K562 (cell line): ENCODE measurements around the gene EML1. TPM values are rescaled to one million over a fixed set of nuclear protein-coding genes. Genes with fewer than 3 reads are reported as not detected.

Source experiments
- ATAC-seq: fragments of 200-7000 bp; cut with Tn5 transposase; 3 replicates; pipeline ENCODE4 v1.9.1; 2020; ENCODE audit warnings: moderate library complexity
- BruUV-seq: library from RNA; stranded (reverse); fragments of 400-500 nt; replicated peaks from 2 replicates; lab custom pipeline; 2021; lab: Mats Ljungman, UMichigan
- CTCF ChIA-PET: fragments of 300-600 bp; formaldehyde crosslinking; extraction: SDS; loops from one replicate; lab custom pipeline; 2021; ENCODE audit warnings: low intra/inter-chr PET ratio; lab: Yijun Ruan, JAX
- POLR2A ChIA-PET: fragments of 300-600, 350-650 bp; sonication (Branson Sonifier 250); formaldehyde crosslinking; extraction: SDS; loops from one replicate; lab custom pipeline; 2021; ENCODE audit warnings: antibody characterized with exemption, inconsistent platforms; lab: Yijun Ruan, JAX
- DNase-seq, 4 experiments: peaks; one replicate each; pipeline versions ENCODE4 v3.0.0 to v3.0.0-alpha.2; 2011 to 2018; ENCODE audit warnings: low spot score in 3 of 4, mixed read lengths in 3 of 4; ENCODE audit errors: extremely low read depth in 1 of 4
- FAIRE-seq: peaks from 2 replicates; lab custom pipeline; 2011; peaks lifted over from hg19 to GRCh38; lab: Jason Lieb, UNC
- H2AFZ ChIP-seq: 2 replicates; pipeline ENCODE4 v1.6.0; 2011; ENCODE audit warnings: low read depth, low read length, control low read depth, inconsistent platforms
- H3K27ac ChIP-seq: fragments of 200-600 bp; 3 replicates; pipeline ENCODE4 v1.8.0; 2011; ENCODE audit warnings: low read depth, mild to moderate bottlenecking, control low read depth, inconsistent platforms, low read length, moderate library complexity, mixed read lengths; ENCODE audit errors: extremely low read depth
- H3K27me3 ChIP-seq, 2 experiments: fragments of 300-600 bp in 1 of 2; 2 replicates in 1 of 2; 3 replicates in 1 of 2; pipeline versions ENCODE4 v1.6.0 to v1.8.0; 2011; ENCODE audit warnings: inconsistent platforms in 2 of 2, low read length in 2 of 2, mild to moderate bottlenecking in 1 of 2, mixed read lengths in 1 of 2, moderate library complexity in 1 of 2; ENCODE audit not compliant: control insufficient read depth in 2 of 2, insufficient read depth in 2 of 2
- H3K36me3 ChIP-seq: fragments of 300-600 bp; 3 replicates; pipeline ENCODE4 v1.8.0; 2011; ENCODE audit warnings: mild to moderate bottlenecking, low read length, inconsistent platforms; ENCODE audit not compliant: control insufficient read depth, insufficient read depth
- H3K4me1 ChIP-seq, 2 experiments: fragments of 200-600 bp in 1 of 2; replicated peaks in 1 of 2; 2 replicates in 1 of 2; 3 replicates in 1 of 2; pipeline versions ENCODE4 v1.5.1 to v1.8.0; 2011; ENCODE audit warnings: inconsistent platforms in 2 of 2, low read length in 2 of 2, mild to moderate bottlenecking in 1 of 2, mixed read lengths in 1 of 2, moderate library complexity in 1 of 2; ENCODE audit not compliant: control insufficient read depth in 2 of 2, insufficient read depth in 2 of 2
- H3K4me2 ChIP-seq: 2 replicates; pipeline ENCODE4 v1.6.1; 2011; ENCODE audit warnings: low read length, control low read depth, inconsistent platforms, mixed read lengths; ENCODE audit not compliant: insufficient read depth
- H3K4me3 ChIP-seq: fragments of 200-600 bp; sonication (generic), shearing (Covaris generic); 2 replicates; pipeline ENCODE4 v1.5.1; 2016; ENCODE audit warnings: control low read depth, inconsistent platforms
- H3K79me2 ChIP-seq: fragments of 200-600 bp; 3 replicates; pipeline ENCODE4 v1.8.0; 2011; ENCODE audit warnings: low read length, inconsistent platforms; ENCODE audit not compliant: control insufficient read depth, insufficient read depth
- H3K9ac ChIP-seq, 2 experiments: 2 replicates each; pipeline versions ENCODE4 v1.6.0 to v1.6.1; 2011; ENCODE audit warnings: low read depth in 2 of 2, low read length in 2 of 2, control low read depth in 1 of 2, inconsistent platforms in 1 of 2, mild to moderate bottlenecking in 1 of 2, mixed read lengths in 1 of 2; ENCODE audit not compliant: insufficient read depth in 1 of 2
- H3K9me1 ChIP-seq: one replicate; pipeline ENCODE4 v1.6.0; 2011; ENCODE audit warnings: inconsistent platforms, mild to moderate bottlenecking, low read length, moderate library complexity; ENCODE audit not compliant: control insufficient read depth, insufficient read depth
- H3K9me3 ChIP-seq: replicated peaks from 2 replicates; pipeline ENCODE4 v1.5.1; 2011; ENCODE audit warnings: low read depth, low read length, inconsistent platforms; ENCODE audit not compliant: control insufficient read depth, insufficient read depth
- H4K20me1 ChIP-seq: replicated peaks from 2 replicates; pipeline ENCODE4 v1.6.1; 2011; ENCODE audit warnings: low read length, inconsistent platforms, mixed read lengths; ENCODE audit not compliant: control insufficient read depth, insufficient read depth
- CBX3 ChIP-seq, 2 experiments: IDR thresholded peaks; 1 replicate in 1 of 2; 2 replicates in 1 of 2; pipeline ENCODE4 v1.6.1; 2012; ENCODE audit warnings: inconsistent platforms in 2 of 2, low read length in 2 of 2, borderline replicate concordance in 1 of 2, control low read depth in 1 of 2
- CEBPG ChIP-seq, 3 experiments: fragments of 200-800 bp in 1 of 3; sonication (Bioruptor generic) in 1 of 3; sonication (generic) in 1 of 3; formaldehyde crosslinking in 1 of 3; IDR thresholded peaks in 2 of 3; conservative IDR thresholded peaks in 1 of 3; 2 replicates each; pipeline versions ENCODE4 v1.6.1 to v1.8.0; 2016 to 2022; ENCODE audit warnings: missing compliant biosample characterization in 2 of 3, missing genetic modification characterization in 2 of 3, mild to moderate bottlenecking in 1 of 3, missing genetic modification reagents in 1 of 3
- CREBBP ChIP-seq: IDR thresholded peaks from one replicate; pipeline ENCODE4 v1.6.1; 2012; ENCODE audit warnings: low read depth, mild to moderate bottlenecking, control low read depth, inconsistent platforms, low read length
- DDX20 ChIP-seq: fragments of 450-650 bp; IDR thresholded peaks from 2 replicates; pipeline ENCODE4 v1.6.1; 2016; ENCODE audit warnings: missing genetic modification characterization, low read depth, mild to moderate bottlenecking, missing compliant biosample characterization, moderate library complexity
- STAT5B ChIP-seq: fragments of 250-450 bp; sonication (Bioruptor Pico); IDR thresholded peaks from 2 replicates; pipeline ENCODE4 v1.8.0; 2021; ENCODE audit warnings: mild to moderate bottlenecking, inconsistent platforms
- SUPT5H ChIP-seq: fragments of 450-650 bp; IDR thresholded peaks from 2 replicates; pipeline ENCODE4 v1.6.1; 2016
- ZNF133 ChIP-seq: fragments of 250-450 bp; sonication (Bioruptor Pico); IDR thresholded peaks from 2 replicates; pipeline ENCODE4 v1.4.0; 2020; ENCODE audit warnings: mild to moderate bottlenecking
- ZNF217 ChIP-seq: sonication (generic); formaldehyde crosslinking; IDR thresholded peaks from 2 replicates; pipeline ENCODE4 v1.8.0; 2022; ENCODE audit warnings: mild to moderate bottlenecking, missing genetic modification reagents
- ZNF785 ChIP-seq: fragments of 250-450 bp; sonication (Bioruptor Pico); IDR thresholded peaks from 2 replicates; pipeline ENCODE4 v1.4.0; 2020; ENCODE audit warnings: mild to moderate bottlenecking
- WGBS: fragments of 100-300 bp; shearing (Covaris generic); methylation state at CpG from one replicate; pipeline ENCODE4 v1.1.6; 2016; ENCODE audit warnings: low coverage, mixed read lengths; ENCODE audit not compliant: insufficient coverage; ENCODE audit errors: missing lambda C conversion rate; 5-methylcytosine and 5-hydroxymethylcytosine counted together
- in situ Hi-C: fragments of 300-500 bp; cut with MboI; formaldehyde crosslinking; loops from 4 replicates; pipeline ENCODE4 v1.15.0; 2018; ENCODE audit warnings: inconsistent platforms, mixed read lengths
- intact Hi-C: fragments of 100-400 bp; cut with micrococcal nuclease; formaldehyde crosslinking; loops from 2 replicates; pipeline ENCODE4 v1.14.2; 2022
- polyA plus RNA-seq, 8 experiments: library from polyadenylated mRNA; depleted of rRNA in 4 of 8; stranded (reverse) in 5 of 8; unstranded in 3 of 8; fragments of >200 nt; fragmentation: Nextera tagmentation in 2 of 8; fragmentation: Illumina TruSeq in 1 of 8; extraction: Ambion mirVana in 2 of 8; extraction: Trizol in 1 of 8; gene quantifications; 2 replicates each; pipeline versions ENCODE4 v1.2.1 to v1.2.3, GENCODE V29; 2011 to 2014; ENCODE audit warnings: inconsistent platforms in 1 of 8, missing spikeins in 1 of 8
- total RNA-seq, 7 experiments: library from RNA; depleted of rRNA in 6 of 7; stranded (reverse); fragments of >200 nt in 6 of 7; fragmentation: Illumina TruSeq in 2 of 7; extraction: Trizol in 2 of 7; gene quantifications; 2 replicates each; pipeline versions ENCODE4 v1.2.1 to v1.2.3, GENCODE V29; 2011 to 2021; ENCODE audit warnings: low replicate concordance in 1 of 7
- TF ChIP-seq, protein P1 (sequence below): fragments of 250-450 bp; sonication (Bioruptor Pico); IDR thresholded peaks from 2 replicates; pipeline ENCODE4 v1.4.0; 2020

The EML1 gene
- total and polyA plus RNA-seq, 9 of the 15 experiments (the other 6 are each of a cell fraction or from before 2014, with no cell fraction given), result 0.01 to 0.35 (median 0.07) TPM; not detected in 2

DNA sequence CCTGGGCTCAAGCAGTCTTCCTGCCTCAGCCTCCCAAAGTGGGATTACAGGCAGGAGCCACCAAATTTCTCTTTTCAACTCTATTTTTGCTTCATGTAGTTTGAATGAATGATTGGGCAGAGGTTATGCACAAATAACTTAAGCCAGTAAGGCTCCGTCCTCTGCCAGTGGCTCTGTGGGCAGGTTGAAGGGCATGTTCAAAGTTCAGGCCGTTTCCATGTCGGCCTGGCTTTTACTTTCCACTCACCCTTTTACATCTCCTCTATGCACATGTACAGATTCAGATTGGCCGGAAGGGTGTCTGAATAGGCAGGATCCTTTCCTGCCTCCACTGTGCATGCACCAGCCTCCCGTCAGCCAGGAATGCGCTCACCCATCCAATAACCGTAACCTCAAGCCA is 132.3 kb downstream of the EML1 start:
- no TSS peak for BruUV-seq

More for the DNA sequence above, 132.3 kb downstream of the EML1 start:
- ATAC-seq (no peak), DNase-seq (no peak), FAIRE-seq (no peak)
- intact Hi-C loops, result no loop called here
- TF ChIP-seq CEBPG (CRISPR knock-in tag; IDR thresholded peaks at IDR 0.05) (no peak), CEBPG (tag; conservative IDR thresholded peaks at IDR 0.05 in 1 of 2, IDR thresholded peaks at IDR 0.05 in 1 of 2) (no peak), ZNF785 (CRISPR knock-in tag) (no peak), STAT5B (CRISPR knock-in tag) (no peak), CREBBP (no peak), CBX3 (IDR thresholded peaks at IDR 0.05; ENCODE audit: borderline replicate concordance in 1 of 2, low read length in 2 of 2) (no peak), ZNF217 (CRISPR knock-in tag) (no peak), SUPT5H (no peak), DDX20 (tag) (no peak), ZNF133 (CRISPR knock-in tag) (no peak)
- TF ChIP-seq, protein P1, sequence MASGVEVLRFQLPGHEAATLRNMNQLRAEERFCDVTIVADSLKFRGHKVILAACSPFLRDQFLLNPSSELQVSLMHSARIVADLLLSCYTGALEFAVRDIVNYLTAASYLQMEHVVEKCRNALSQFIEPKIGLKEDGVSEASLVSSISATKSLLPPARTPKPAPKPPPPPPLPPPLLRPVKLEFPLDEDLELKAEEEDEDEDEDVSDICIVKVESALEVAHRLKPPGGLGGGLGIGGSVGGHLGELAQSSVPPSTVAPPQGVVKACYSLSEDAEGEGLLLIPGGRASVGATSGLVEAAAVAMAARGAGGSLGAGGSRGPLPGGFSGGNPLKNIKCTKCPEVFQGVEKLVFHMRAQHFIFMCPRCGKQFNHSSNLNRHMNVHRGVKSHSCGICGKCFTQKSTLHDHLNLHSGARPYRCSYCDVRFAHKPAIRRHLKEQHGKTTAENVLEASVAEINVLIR (CRISPR knock-in tag), result no peak
- in situ Hi-C loops, result no loop called here
- no peaks in the 10 kb centered on the region for H3K79me2 ChIP-seq
- no peak overlapping the region for H2AFZ ChIP-seq
- no peaks in the 10 kb centered on the region for H3K36me3 ChIP-seq
- peaks cover 0 to 18% of the 10 kb centered on the region in 2 experiments; a peak in 2 of 5 replicates for H3K27me3 ChIP-seq
- no peaks in the 10 kb centered on the region for H4K20me1 ChIP-seq
- H3K4me2 ChIP-seq, result no peak overlapping the region
- H3K4me1 ChIP-seq, result no peaks in the 10 kb centered on the region
- H3K27ac ChIP-seq, result no peak overlapping the region
- no peaks in the 10 kb centered on the region for H3K9me1 ChIP-seq
- 0% methylated on average over 5 of the region's 7 CpGs for WGBS
- H3K9ac ChIP-seq, result no peak overlapping the region
- CTCF ChIA-PET, result no interaction called here
- POLR2A ChIA-PET, result no interaction called here
- H3K4me3 ChIP-seq, result no peak overlapping the region
- H3K9me3 ChIP-seq, result no peaks in the 10 kb centered on the region
